SK-N-MC (cell line): ENCODE measurements around the gene MVD.

Source experiments
- DNase-seq: peaks from one replicate; pipeline ENCODE4 v3.0.0-alpha.2; 2011; ENCODE audit warnings: low read depth, low spot score
- H3K27ac ChIP-seq: fragments of 200-600 bp; sonication (generic); 2 replicates; pipeline ENCODE4 v1.5.1; 2016; ENCODE audit warnings: mixed run types
- H3K36me3 ChIP-seq: fragments of 200-600 bp; sonication (generic); 2 replicates; pipeline ENCODE4 v1.6.1; 2017; ENCODE audit warnings: antibody characterized with exemption, low read length, mixed read lengths; ENCODE audit not compliant: insufficient read depth
- H3K4me3 ChIP-seq: fragments of 200-600 bp; sonication (generic); 2 replicates; pipeline ENCODE4 v1.5.1; 2016
- H3K9ac ChIP-seq: fragments of 200-600 bp; sonication (generic); 2 replicates; pipeline ENCODE4 v1.8.0; 2017; ENCODE audit warnings: mixed run types, mixed read lengths; ENCODE audit not compliant: insufficient read length
- H3K9me3 ChIP-seq: fragments of 200-600 bp; sonication (generic); 2 replicates; pipeline ENCODE4 v1.6.1; 2017; ENCODE audit warnings: low read depth, mild to moderate bottlenecking, antibody characterized with exemption, low read length, moderate library complexity, mixed read lengths
- EZH2 ChIP-seq: fragments of 200-600 bp; sonication (generic); IDR thresholded peaks from one replicate; pipeline ENCODE4 v1.6.1; 2017; ENCODE audit warnings: antibody characterized with exemption
- FOXP2 ChIP-seq: optimal IDR thresholded peaks from 2 replicates; pipeline ENCODE3; 2011; ENCODE audit warnings: mild to moderate bottlenecking, moderate library complexity; ENCODE audit not compliant: insufficient read depth; ENCODE audit errors: extremely low read length, control extremely low read depth
- POLR2AphosphoS5 ChIP-seq: IDR thresholded peaks from 2 replicates; pipeline ENCODE4 v1.6.1; 2012; ENCODE audit warnings: mild to moderate bottlenecking, low read depth, low read length, borderline replicate concordance

Gene MVD

GRCh38 chr16:88655053-88655732 lies 7.7 kb downstream of the MVD start:
- Histone ChIP-seq H3K36me3 (no peaks in the 10 kb centered on the region; the same call in 1 of the 2 replicates), H3K9me3 (no peaks in the 10 kb centered on the region), H3K27ac (no peak overlapping the region), H3K4me3 (no peak overlapping the region), H3K9ac (no peak overlapping the region)
- no peak for DNase-seq
- TF ChIP-seq EZH2: no peak
- no peak for TF ChIP-seq FOXP2
- TF ChIP-seq POLR2AphosphoS5: no peak

GRCh38 chr16:88654363-88655052 lies 8.4 kb downstream of the MVD start:
- Histone ChIP-seq H3K4me3 (no peak overlapping the region), H3K27ac (no peak overlapping the region), H3K36me3 (no peaks in the 10 kb centered on the region; the same call in 1 of the 2 replicates), H3K9ac (no peak overlapping the region), H3K9me3 (no peaks in the 10 kb centered on the region)
- no peak for DNase-seq
- no peak for TF ChIP-seq POLR2AphosphoS5
- TF ChIP-seq EZH2: no peak
- TF ChIP-seq FOXP2: no peak

GRCh38 chr16:88653596-88654362 lies 9.1 kb downstream of the MVD start:
- no peak for DNase-seq
- peak; percentile 60 for TF ChIP-seq FOXP2
- TF ChIP-seq EZH2: no peak
- Histone ChIP-seq H3K27ac (no peak overlapping the region), H3K4me3 (no peak overlapping the region), H3K9me3 (no peaks in the 10 kb centered on the region), H3K9ac (no peak overlapping the region), H3K36me3 (no peaks in the 10 kb centered on the region; the same call in 1 of the 2 replicates)

GRCh38 chr16:88653101-88653500 lies 9.8 kb downstream of the MVD start:
- Histone ChIP-seq H3K9ac (no peak overlapping the region), H3K36me3 (no peaks in the 10 kb centered on the region; the same call in 1 of the 2 replicates), H3K4me3 (no peak overlapping the region), H3K27ac (no peak overlapping the region), H3K9me3 (no peaks in the 10 kb centered on the region)
- TF ChIP-seq POLR2AphosphoS5 (no peak), EZH2 (no peak), FOXP2 (no peak)
- no peak for DNase-seq

- no peak for TF ChIP-seq POLR2AphosphoS5
- no peak for TF ChIP-seq EZH2
- no peak for TF ChIP-seq FOXP2
- no peaks in the 10 kb centered on the region for H3K36me3 ChIP-seq
- H3K4me3 ChIP-seq: no peak overlapping the region
- H3K27ac ChIP-seq: no peak overlapping the region
- no peak overlapping the region for H3K9ac ChIP-seq
- H3K9me3 ChIP-seq: no peaks in the 10 kb centered on the region
- no peak for DNase-seq
Measured at GRCh38 chr16:88652762-88653063, 10.2 kb downstream of the MVD start.

GRCh38 chr16:88651989-88652761 lies 10.7 kb downstream of the MVD start:
- TF ChIP-seq EZH2: no peak
- Histone ChIP-seq H3K36me3 (no peaks in the 10 kb centered on the region), H3K27ac (no peak overlapping the region), H3K9me3 (no peaks in the 10 kb centered on the region), H3K4me3 (no peak overlapping the region), H3K9ac (no peak overlapping the region)
- no peak for DNase-seq

- H3K36me3 ChIP-seq: no peaks in the 10 kb centered on the region
Measured at GRCh38 chr16:88651276-88651988, 11.5 kb downstream of the MVD start.

More at GRCh38 chr16:88651276-88651988, 11.5 kb downstream of the MVD start:
- Histone ChIP-seq H3K9ac (no peak overlapping the region), H3K27ac (no peak overlapping the region), H3K9me3 (no peaks in the 10 kb centered on the region), H3K4me3 (peak overlapping the region; percentile 80)
- TF ChIP-seq POLR2AphosphoS5: no peak
- no peak for TF ChIP-seq EZH2
- TF ChIP-seq FOXP2: no peak
- no peak for DNase-seq
